ENCODE results near the gene ARL17A. TPM values are rescaled to one million over a fixed set of nuclear protein-coding genes. Genes with fewer than 3 reads are reported as not detected.
A peak's percentile ranks its signal among the peaks of the same experiment; 100 is the strongest.
"Not testable (repeated sequence)": the region's sequence is repeated elsewhere in the genome, so short reads cannot be mapped to it uniquely, and the experiment has no call there.

ARL17A gene
- total RNA-seq (2022) (38.2 and 47.7 TPM in 2 replicates), Bru-seq, nascent RNA (percentile 71 among the genes with signal in this experiment), BruChase-seq, experiment 1, labeled RNA remaining after a 6-hour chase (percentile 79 among the genes with signal in this experiment), BruChase-seq, experiment 2, labeled RNA remaining after a 2-hour chase (percentile 83 among the genes with signal in this experiment)
- long read RNA-seq, transcript ARL17A-202 (4 exons, 3,945 nt), result major isoform, 7 of 111 reads
- long read RNA-seq, partial matches to known transcripts, result 3 of 111 reads
- long read RNA-seq, other reads (novel, unspliced or antisense), result 101 of 111 reads

DNA sequence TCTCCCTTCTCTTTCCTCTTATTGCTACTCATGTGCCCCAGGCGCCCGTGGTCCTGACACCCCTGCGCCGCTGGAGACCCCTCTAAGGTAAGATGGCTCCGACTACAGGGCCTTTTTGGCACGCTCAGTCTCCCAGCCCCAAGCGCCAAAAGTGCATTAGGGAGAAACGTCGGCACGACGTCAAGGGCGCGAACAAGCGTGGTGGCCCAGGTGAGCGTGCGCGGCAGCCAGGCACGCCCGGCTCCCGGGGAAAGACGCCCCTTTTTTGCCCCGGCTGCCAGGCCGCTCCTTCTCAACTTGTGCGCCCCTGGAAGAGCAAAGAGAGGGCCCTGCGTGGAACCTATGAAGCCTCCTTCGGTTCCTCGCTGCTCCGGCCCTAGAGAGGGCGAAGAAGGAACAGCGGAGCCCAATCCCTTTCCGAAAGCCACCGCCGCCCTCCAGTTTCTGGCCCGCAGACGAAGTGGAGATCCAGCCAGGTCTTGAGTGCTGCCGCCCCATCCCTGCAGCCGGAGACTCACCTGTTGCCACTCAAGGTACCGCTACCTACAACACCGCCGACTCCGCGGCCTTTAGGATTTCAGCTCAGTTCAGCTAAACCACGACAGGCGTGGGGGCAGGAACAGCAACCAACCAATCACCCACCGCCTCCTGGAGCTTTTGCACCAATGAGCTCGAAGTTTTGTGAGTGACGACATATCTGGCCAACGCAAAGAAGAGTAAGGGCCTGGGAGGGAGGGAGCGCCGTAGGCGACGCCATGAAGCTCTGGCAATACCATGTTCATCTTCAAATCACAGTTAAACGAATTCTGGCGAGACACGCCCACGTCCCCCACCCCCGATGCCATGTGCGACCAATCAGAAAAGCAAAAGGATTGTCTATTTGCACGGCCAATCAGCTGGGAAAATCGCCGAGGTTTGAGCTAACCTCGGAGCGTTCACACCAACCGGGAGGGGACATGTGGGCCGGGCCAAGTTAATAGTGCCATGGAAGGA is at the start of gene ARL17A:
Gene ARL17A (minus strand): TSS at position 609 of the 993 bp plus-strand sequence. CDS start 3,369 bp downstream, outside the sequence.
- BruUV-seq (replicated peaks), result TSS peak; percentile 92

DNA sequence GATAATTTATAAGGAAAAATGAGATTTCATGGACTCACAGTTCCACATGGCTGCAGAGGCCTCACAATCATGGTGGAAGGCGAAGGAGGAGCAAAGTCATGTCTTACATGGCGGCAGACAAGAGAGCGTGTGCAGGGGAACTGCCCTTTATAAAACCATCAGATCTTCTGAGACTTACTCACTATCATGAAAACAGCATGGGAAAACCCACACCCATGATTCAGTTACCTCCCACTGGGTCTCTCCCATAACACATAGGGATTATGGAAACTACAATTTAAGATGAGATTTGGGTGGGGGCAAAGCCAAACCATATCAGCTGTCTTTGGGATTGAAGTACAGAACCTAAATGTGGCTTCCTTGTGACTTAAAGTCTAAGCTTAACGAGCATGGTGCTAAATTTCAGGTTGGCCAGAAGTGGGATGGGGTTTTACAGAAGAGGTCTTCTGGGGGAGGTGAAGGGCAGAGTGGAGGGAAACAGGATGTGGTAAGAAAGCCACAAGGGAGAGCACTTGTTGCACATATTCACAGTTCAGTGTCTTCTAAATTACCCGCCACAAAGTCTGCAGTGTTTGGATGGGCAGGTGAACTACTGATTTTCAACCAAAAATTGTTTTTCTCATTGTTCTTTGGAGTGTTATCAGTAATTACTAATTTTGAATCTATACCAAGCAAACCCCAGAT is 49.4 kb upstream of the ARL17A start:
- H3K4me1 Mint-ChIP-seq (ENCODE audit: low read depth, unreplicated experiment); H3K27me3 Mint-ChIP-seq (ENCODE audit: unreplicated experiment); H3K4me3 Mint-ChIP-seq (ENCODE audit: low read depth, unreplicated experiment); BruUV-seq (replicated peaks); H3K27ac Mint-ChIP-seq (ENCODE audit: unreplicated experiment); intact Hi-C loops (cut with micrococcal nuclease; ENCODE audit: unreplicated experiment); H3K9me3 Mint-ChIP-seq (ENCODE audit: low read depth, unreplicated experiment); DNase-seq; H3K36me3 Mint-ChIP-seq (ENCODE audit: insufficient read depth, unreplicated experiment); CTCF ChIA-PET: not testable (repeated sequence)

More for the DNA sequence above, at the start of gene ARL17A:
- H3K36me3 Mint-ChIP-seq (ENCODE audit: insufficient read depth, unreplicated experiment); H3K4me3 Mint-ChIP-seq (ENCODE audit: low read depth, unreplicated experiment); CTCF ChIA-PET; H3K27ac Mint-ChIP-seq (ENCODE audit: unreplicated experiment); intact Hi-C loops (cut with micrococcal nuclease; ENCODE audit: unreplicated experiment); H3K27me3 Mint-ChIP-seq (ENCODE audit: unreplicated experiment); H3K9me3 Mint-ChIP-seq (ENCODE audit: low read depth, unreplicated experiment); H3K4me1 Mint-ChIP-seq (ENCODE audit: low read depth, unreplicated experiment): not testable (repeated sequence)
- DNase-seq, result peak; percentile 92

DNA sequence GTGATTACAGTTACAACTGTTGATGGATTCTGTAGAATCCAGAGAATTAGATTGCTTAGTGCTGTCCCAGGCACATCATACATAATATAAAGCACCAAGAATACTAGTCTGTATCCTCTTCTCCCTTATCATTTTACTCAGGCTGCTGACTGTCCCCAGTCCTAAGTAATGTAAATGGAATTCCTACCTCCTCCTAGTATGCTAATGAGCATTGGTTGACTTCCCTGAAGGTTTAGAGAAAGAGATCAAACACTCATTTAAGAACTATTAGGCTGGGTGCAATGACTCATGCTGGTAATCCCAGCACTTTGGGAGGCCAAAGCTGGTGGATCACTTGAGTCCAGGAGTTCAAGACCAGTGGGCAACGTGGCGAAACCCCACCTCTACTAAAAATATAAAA is 48.0 kb upstream of the ARL17A start:
- H3K4me1 Mint-ChIP-seq (ENCODE audit: low read depth, unreplicated experiment); H3K4me3 Mint-ChIP-seq (ENCODE audit: low read depth, unreplicated experiment); CTCF ChIA-PET; H3K9me3 Mint-ChIP-seq (ENCODE audit: low read depth, unreplicated experiment); H3K36me3 Mint-ChIP-seq (ENCODE audit: insufficient read depth, unreplicated experiment); H3K27me3 Mint-ChIP-seq (ENCODE audit: unreplicated experiment); BruUV-seq (replicated peaks); intact Hi-C loops (cut with micrococcal nuclease; ENCODE audit: unreplicated experiment); DNase-seq; H3K27ac Mint-ChIP-seq (ENCODE audit: unreplicated experiment): not testable (repeated sequence)

DNA sequence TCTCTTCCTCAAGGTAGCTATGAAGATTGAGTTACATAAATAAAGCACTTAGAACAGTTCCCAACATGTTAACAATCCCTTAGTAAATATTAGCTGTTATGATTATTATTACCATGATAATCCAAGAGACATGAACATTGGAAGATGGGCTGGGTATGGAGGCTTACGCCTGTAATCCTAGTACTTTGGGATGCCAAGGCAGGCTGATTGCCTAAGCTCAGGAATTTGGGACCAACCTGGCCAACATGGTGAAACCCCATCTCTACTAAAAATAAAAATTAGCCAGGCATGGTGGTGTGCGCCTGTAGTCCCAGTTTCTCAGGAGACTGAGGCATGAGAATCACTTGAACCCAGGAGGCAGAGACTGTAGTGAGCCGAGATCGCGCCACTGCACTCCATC is 45.2 kb upstream of the ARL17A start:
- CTCF ChIA-PET; H3K27me3 Mint-ChIP-seq (ENCODE audit: unreplicated experiment); H3K27ac Mint-ChIP-seq (ENCODE audit: unreplicated experiment); H3K4me3 Mint-ChIP-seq (ENCODE audit: low read depth, unreplicated experiment); intact Hi-C loops (cut with micrococcal nuclease; ENCODE audit: unreplicated experiment); DNase-seq; H3K36me3 Mint-ChIP-seq (ENCODE audit: insufficient read depth, unreplicated experiment); BruUV-seq (replicated peaks); H3K9me3 Mint-ChIP-seq (ENCODE audit: low read depth, unreplicated experiment); H3K4me1 Mint-ChIP-seq (ENCODE audit: low read depth, unreplicated experiment): not testable (repeated sequence)

DNA sequence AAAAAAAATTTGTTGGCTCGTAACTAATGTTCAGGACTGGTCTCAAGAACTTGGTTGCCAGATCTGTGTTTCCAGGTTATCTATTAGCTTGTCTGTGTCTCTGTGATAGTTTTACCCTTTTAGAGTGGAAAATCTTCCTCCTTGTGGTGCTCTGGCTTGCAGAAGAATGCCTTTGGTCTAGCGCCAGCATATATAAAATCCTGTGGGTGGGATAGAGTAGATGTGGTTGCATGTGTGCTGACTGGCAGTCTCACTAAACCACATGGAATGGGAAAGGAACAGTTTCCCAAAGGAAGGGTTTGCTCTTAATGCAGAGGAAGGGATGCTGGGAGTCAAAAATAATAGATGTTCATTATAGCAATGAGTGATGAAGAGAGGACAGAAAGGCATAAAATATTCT is 44.3 kb upstream of the ARL17A start:
- H3K9me3 Mint-ChIP-seq (ENCODE audit: low read depth, unreplicated experiment); CTCF ChIA-PET; DNase-seq; intact Hi-C loops (cut with micrococcal nuclease; ENCODE audit: unreplicated experiment); H3K36me3 Mint-ChIP-seq (ENCODE audit: insufficient read depth, unreplicated experiment); H3K27ac Mint-ChIP-seq (ENCODE audit: unreplicated experiment); H3K4me1 Mint-ChIP-seq (ENCODE audit: low read depth, unreplicated experiment); BruUV-seq (replicated peaks); H3K27me3 Mint-ChIP-seq (ENCODE audit: unreplicated experiment); H3K4me3 Mint-ChIP-seq (ENCODE audit: low read depth, unreplicated experiment): not testable (repeated sequence)

DNA sequence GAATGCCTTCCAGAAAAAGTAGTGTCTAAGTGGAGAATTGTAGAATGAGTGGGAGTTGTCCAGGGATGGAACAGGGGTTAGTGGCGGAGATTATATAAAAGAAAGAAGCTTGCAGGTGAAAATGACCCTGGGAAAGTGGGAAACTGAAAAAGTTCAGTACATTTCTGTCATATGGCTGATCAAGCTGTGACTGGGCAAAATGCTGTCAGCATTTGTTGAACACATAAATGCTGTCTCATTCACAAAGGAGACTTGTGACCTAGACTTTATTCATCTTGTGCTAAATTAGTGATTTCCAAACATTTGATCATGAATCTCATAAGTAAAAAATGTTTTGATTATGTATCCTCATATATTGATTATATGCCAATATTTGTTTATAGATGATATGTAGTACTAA is 39.5 kb upstream of the ARL17A start:
- H3K27ac Mint-ChIP-seq (ENCODE audit: unreplicated experiment); H3K4me3 Mint-ChIP-seq (ENCODE audit: low read depth, unreplicated experiment); BruUV-seq (replicated peaks); DNase-seq; H3K4me1 Mint-ChIP-seq (ENCODE audit: low read depth, unreplicated experiment); intact Hi-C loops (cut with micrococcal nuclease; ENCODE audit: unreplicated experiment); H3K27me3 Mint-ChIP-seq (ENCODE audit: unreplicated experiment); CTCF ChIA-PET; H3K36me3 Mint-ChIP-seq (ENCODE audit: insufficient read depth, unreplicated experiment); H3K9me3 Mint-ChIP-seq (ENCODE audit: low read depth, unreplicated experiment): not testable (repeated sequence)

DNA sequence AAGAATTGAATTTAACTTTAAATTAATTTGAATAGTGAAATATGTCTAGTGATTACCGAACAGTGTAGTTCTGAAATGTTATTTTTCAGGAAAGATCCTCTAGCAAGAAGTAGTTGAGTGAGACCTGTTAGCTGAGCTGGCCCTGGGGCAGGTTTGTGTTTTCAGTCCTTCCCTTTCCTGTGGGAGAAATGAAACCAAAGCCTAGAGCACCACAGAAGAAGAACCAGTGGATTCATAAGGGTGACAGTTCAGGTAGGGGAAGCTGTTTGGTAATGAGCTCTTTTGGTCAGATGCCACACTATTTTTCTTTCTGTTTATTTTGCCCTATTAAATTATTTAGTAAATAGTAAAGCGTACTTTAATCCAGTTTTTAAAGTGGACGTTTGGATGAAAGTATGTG is 37.6 kb upstream of the ARL17A start:
- H3K9me3 Mint-ChIP-seq (ENCODE audit: low read depth, unreplicated experiment); H3K36me3 Mint-ChIP-seq (ENCODE audit: insufficient read depth, unreplicated experiment); H3K27me3 Mint-ChIP-seq (ENCODE audit: unreplicated experiment); CTCF ChIA-PET; H3K4me3 Mint-ChIP-seq (ENCODE audit: low read depth, unreplicated experiment); BruUV-seq (replicated peaks); intact Hi-C loops (cut with micrococcal nuclease; ENCODE audit: unreplicated experiment); DNase-seq; H3K27ac Mint-ChIP-seq (ENCODE audit: unreplicated experiment); H3K4me1 Mint-ChIP-seq (ENCODE audit: low read depth, unreplicated experiment): not testable (repeated sequence)

DNA sequence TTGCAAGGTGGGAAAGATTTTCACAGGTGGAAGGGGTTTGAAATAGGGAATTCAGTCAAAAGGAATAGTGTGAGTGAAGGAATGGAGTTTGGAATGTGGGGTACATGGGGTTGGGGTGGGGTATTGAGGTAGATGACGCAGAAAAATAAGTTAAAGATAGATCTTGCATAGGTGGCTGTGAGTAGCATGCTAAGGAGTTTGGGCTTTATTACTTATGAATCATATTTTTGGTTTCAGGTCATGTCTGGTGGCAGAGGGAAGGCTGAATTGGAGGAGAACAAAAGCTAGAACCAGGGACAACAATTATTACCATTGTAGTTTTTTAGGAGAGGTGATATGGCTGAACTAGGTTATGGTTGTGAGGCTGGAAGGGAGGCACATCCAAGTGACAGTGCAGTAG is 34.4 kb upstream of the ARL17A start:
- H3K27me3 Mint-ChIP-seq (ENCODE audit: unreplicated experiment); DNase-seq; H3K4me1 Mint-ChIP-seq (ENCODE audit: low read depth, unreplicated experiment); H3K4me3 Mint-ChIP-seq (ENCODE audit: low read depth, unreplicated experiment); BruUV-seq (replicated peaks); CTCF ChIA-PET; H3K27ac Mint-ChIP-seq (ENCODE audit: unreplicated experiment); H3K9me3 Mint-ChIP-seq (ENCODE audit: low read depth, unreplicated experiment); intact Hi-C loops (cut with micrococcal nuclease; ENCODE audit: unreplicated experiment); H3K36me3 Mint-ChIP-seq (ENCODE audit: insufficient read depth, unreplicated experiment): not testable (repeated sequence)

DNA sequence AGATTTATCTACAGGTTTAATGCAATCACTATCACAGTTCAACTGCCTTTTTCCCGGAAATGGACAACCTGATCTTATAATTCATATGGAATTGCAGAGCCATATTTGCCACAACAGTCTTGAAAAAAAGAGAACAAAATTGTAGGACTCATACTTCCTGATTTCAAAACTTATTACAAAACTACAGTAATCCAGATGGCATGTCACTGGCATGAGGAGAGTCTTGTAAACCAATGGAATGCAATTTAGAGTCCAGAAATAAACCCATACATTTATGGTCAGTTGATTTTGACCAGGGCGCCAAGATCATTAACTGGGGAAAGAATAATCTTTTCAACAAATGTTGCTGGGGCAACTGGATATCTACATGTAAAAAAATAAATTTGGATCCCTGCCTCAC is 31.8 kb upstream of the ARL17A start:
- H3K27ac Mint-ChIP-seq (ENCODE audit: unreplicated experiment); H3K9me3 Mint-ChIP-seq (ENCODE audit: low read depth, unreplicated experiment); H3K27me3 Mint-ChIP-seq (ENCODE audit: unreplicated experiment); BruUV-seq (replicated peaks); H3K4me1 Mint-ChIP-seq (ENCODE audit: low read depth, unreplicated experiment); H3K4me3 Mint-ChIP-seq (ENCODE audit: low read depth, unreplicated experiment); H3K36me3 Mint-ChIP-seq (ENCODE audit: insufficient read depth, unreplicated experiment); CTCF ChIA-PET; intact Hi-C loops (cut with micrococcal nuclease; ENCODE audit: unreplicated experiment); DNase-seq: not testable (repeated sequence)
